ENCODE measurements around the gene DTNA. TPM values are rescaled to one million over a fixed set of nuclear protein-coding genes. Genes with fewer than 3 reads are reported as not detected.
"Not testable (repeated sequence)": the region's sequence is repeated elsewhere in the genome, so short reads cannot be mapped to it uniquely, and the experiment has no call there.

Gene DTNA
- total RNA-seq, 1 experiment from 2014 or later, result not detected

DNA sequence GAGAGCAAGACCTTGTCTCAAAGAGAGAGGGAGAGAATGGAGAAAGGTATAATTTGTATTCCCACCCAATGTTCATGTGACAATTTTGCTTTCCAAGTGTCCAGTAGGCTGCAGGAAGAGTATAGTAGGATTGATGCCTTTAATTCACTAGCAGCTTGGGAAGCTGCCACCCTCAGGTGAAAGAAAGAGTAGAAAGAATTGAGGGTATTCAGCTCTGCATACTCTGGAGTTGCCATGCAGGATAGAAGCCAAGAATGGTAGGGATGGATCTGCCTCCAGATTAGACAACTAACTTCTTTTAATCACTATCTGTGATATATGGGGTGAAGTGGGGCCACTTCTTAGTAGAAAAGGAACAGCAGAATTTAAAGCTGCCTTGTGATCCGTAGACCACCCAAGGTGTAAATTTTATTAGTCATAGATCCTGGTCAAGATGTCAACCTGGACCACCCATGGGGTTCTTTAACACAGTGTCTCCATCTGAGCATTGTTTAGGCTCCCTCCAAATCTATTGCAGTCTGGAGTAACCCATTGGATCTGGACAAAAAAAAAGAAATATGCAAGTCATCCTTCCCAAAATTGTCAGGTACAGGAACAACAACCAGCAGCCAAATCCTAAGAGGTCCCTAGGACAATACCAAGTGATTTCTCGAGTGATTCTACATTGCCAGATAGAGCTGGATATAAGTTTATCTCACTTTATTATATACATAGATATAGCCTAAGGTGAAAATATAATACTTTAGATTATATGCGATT lies 33.1 kb upstream of the DTNA start:
- intact Hi-C loops (cut with micrococcal nuclease; ENCODE audit: unreplicated experiment), result no loop called here
- BruUV-seq (replicated peaks), result no TSS peak
- CTCF ChIA-PET, result no interaction called here
- no peak for DNase-seq
- Histone ChIP-seq H3F3A (ENCODE audit: insufficient read depth, low read depth) (no peaks in the 10 kb centered on the region), H3K9me3 (ENCODE audit: insufficient read depth, low read depth) (no peaks in the 10 kb centered on the region), H3K36me3 (ENCODE audit: low read depth) (no peaks in the 10 kb centered on the region), H3K27me3 (ENCODE audit: insufficient read depth, low read depth) (no peaks in the 10 kb centered on the region), H3K9me2 (ENCODE audit: insufficient read depth) (no peaks in the 10 kb centered on the region), H2AFZ (no peak overlapping the region), H3K79me2 (ENCODE audit: low read depth) (no peaks in the 10 kb centered on the region), H3K4me3 (no peak overlapping the region), H3K27ac (no peak overlapping the region), H3K4me2 (no peak overlapping the region), H4K20me1 (ENCODE audit: insufficient read depth) (no peaks in the 10 kb centered on the region), H3K4me1 (replicated peaks; ENCODE audit: insufficient read depth) (no peaks in the 10 kb centered on the region)
- POLR2A ChIA-PET (ENCODE audit: unreplicated experiment), result no interaction called here
- TF ChIP-seq CTCF (conservative IDR thresholded peaks at IDR 0.05) (no peak), EZH2 (IDR thresholded peaks at IDR 0.05; ENCODE audit: low read depth) (no peak)

DNA sequence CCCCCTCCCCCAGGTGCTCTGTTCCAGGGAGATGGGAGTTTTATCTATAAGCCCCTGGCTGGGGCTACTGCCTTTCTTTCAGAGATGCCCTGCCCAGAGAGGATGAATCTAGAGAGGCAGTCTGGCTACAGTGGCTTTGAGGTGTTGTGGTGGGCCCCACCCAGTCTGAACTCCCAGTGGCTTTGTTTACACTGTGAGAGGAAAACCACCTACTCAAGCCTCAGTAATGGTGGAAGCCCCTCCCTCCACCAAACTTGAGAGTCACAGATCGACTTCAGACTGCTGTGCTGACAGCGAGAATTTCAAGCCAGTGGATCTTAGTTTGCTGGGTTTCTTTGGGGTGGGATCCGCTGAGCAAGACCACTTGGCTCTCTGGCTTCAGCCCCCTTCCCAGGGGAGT lies 20.3 kb upstream of the DTNA start:
- H3F3A ChIP-seq (ENCODE audit: insufficient read depth, low read depth); POLR2A ChIA-PET (ENCODE audit: unreplicated experiment); H3K4me2 ChIP-seq; H3K9me3 ChIP-seq (ENCODE audit: insufficient read depth, low read depth); H3K4me1 ChIP-seq (replicated peaks; ENCODE audit: insufficient read depth); H3K4me3 ChIP-seq; H3K36me3 ChIP-seq (ENCODE audit: low read depth); H3K27me3 ChIP-seq (ENCODE audit: insufficient read depth, low read depth); H3K9me2 ChIP-seq (ENCODE audit: insufficient read depth); H2AFZ ChIP-seq; H3K79me2 ChIP-seq (ENCODE audit: low read depth); BruUV-seq (replicated peaks); H4K20me1 ChIP-seq (ENCODE audit: insufficient read depth); intact Hi-C loops (cut with micrococcal nuclease; ENCODE audit: unreplicated experiment); H3K27ac ChIP-seq; CTCF ChIA-PET; DNase-seq: not testable (repeated sequence)

DNA sequence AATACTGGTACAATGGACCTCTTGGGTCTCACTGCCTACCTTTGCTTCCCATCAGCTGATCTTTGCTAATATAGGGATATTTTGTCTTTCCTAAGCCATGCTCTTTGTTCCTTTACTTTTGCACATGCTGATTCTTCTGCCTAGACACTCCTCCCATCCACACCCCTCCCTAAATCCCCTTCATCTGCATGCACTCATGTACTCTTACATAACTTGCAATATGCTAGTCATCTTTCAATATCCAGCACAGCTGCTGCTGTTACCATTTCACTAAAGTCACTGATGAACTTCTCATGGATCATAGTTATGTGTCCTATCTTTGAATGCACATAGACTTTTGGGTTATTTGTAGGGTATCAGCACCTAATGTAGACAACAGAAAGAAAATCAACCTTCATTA lies 18.5 kb upstream of the DTNA start:
- no peak for TF ChIP-seq CTCF (conservative IDR thresholded peaks at IDR 0.05)
- no peak for TF ChIP-seq EZH2 (IDR thresholded peaks at IDR 0.05; ENCODE audit: low read depth)
- CTCF ChIA-PET, result no interaction called here
- no peaks in the 10 kb centered on the region for H3K9me3 ChIP-seq (ENCODE audit: insufficient read depth, low read depth)
- BruUV-seq (replicated peaks), result no TSS peak
- no peak overlapping the region for H3K4me3 ChIP-seq
- intact Hi-C loops (cut with micrococcal nuclease; ENCODE audit: unreplicated experiment), result no loop called here
- no peaks in the 10 kb centered on the region for H3K79me2 ChIP-seq (ENCODE audit: low read depth)
- POLR2A ChIA-PET (ENCODE audit: unreplicated experiment), result no interaction called here
- no peak for DNase-seq
- H3K36me3 ChIP-seq (ENCODE audit: low read depth), result no peaks in the 10 kb centered on the region
- no peaks in the 10 kb centered on the region for H3K9me2 ChIP-seq (ENCODE audit: insufficient read depth)
- no peaks in the 10 kb centered on the region for H3K4me1 ChIP-seq (replicated peaks; ENCODE audit: insufficient read depth)
- H3K4me2 ChIP-seq, result no peak overlapping the region
- no peaks in the 10 kb centered on the region for H3F3A ChIP-seq (ENCODE audit: insufficient read depth, low read depth)
- H3K27ac ChIP-seq, result no peak overlapping the region
- no peaks in the 10 kb centered on the region for H3K27me3 ChIP-seq (ENCODE audit: insufficient read depth, low read depth)
- no peaks in the 10 kb centered on the region for H4K20me1 ChIP-seq (ENCODE audit: insufficient read depth)
- H2AFZ ChIP-seq, result no peak overlapping the region

DNA sequence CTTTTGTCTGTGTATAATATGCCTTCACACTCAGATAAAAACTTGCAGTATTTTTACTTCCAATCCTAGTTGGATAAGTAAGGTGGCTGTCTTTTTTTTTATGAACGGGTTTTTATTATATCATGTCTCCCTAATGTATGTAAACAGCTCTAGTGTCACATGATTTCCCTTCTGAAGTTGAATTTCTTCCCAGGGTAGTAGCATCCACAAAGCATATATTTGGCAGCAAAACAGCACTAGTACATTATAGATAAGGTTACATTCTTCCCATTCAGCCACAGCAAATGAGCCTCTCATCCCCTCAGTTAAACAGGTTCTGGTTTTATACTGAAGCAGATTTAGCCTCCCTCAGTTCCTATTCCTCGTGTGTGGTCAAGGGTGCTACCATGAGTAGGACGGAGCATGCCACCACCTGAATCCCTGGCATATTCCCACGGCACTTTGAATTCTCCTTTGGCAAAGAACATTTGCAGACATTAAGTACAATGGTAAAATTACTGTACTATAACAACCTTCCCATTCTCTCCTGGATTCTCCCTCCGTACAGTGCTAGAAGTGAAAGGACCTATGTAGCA lies 15.4 kb upstream of the DTNA start:
- Histone ChIP-seq H3K79me2 (ENCODE audit: low read depth) (no peaks in the 10 kb centered on the region), H3K4me1 (replicated peaks; ENCODE audit: insufficient read depth) (no peaks in the 10 kb centered on the region), H2AFZ (no peak overlapping the region), H3K9me3 (ENCODE audit: insufficient read depth, low read depth) (no peaks in the 10 kb centered on the region), H3K36me3 (ENCODE audit: low read depth) (no peaks in the 10 kb centered on the region), H3K27ac (no peak overlapping the region), H3K4me3 (no peak overlapping the region), H3K9me2 (ENCODE audit: insufficient read depth) (no peaks in the 10 kb centered on the region), H3K4me2 (no peak overlapping the region), H3K27me3 (ENCODE audit: insufficient read depth, low read depth) (no peaks in the 10 kb centered on the region), H4K20me1 (ENCODE audit: insufficient read depth) (no peaks in the 10 kb centered on the region), H3F3A (ENCODE audit: insufficient read depth, low read depth) (no peaks in the 10 kb centered on the region)
- intact Hi-C loops (cut with micrococcal nuclease; ENCODE audit: unreplicated experiment), result no loop called here
- DNase-seq, result no peak
- ChIA-PET CTCF (no interaction called here), POLR2A (ENCODE audit: unreplicated experiment) (no interaction called here)
- TF ChIP-seq CTCF (conservative IDR thresholded peaks at IDR 0.05), result no peak
- TF ChIP-seq EZH2 (IDR thresholded peaks at IDR 0.05; ENCODE audit: low read depth), result no peak
- BruUV-seq (replicated peaks), result no TSS peak
